H9 (cell line): ENCODE results near the gene PCED1A. TPM values are rescaled to one million over a fixed set of nuclear protein-coding genes. Genes with fewer than 3 reads are reported as not detected.

ENCODE experiments used
- DNase-seq: peaks from one replicate; pipeline ENCODE4 v3.0.0-alpha.2; 2017
- H2AFZ ChIP-seq: one replicate; pipeline ENCODE4 v1.6.1; 2013; ENCODE audit warnings: mild to moderate bottlenecking, low read length, control low read depth, moderate library complexity
- H2AK5ac ChIP-seq: 2 replicates; pipeline ENCODE4 v1.6.1; 2013; ENCODE audit warnings: low read length, control low read depth, mixed read lengths; ENCODE audit not compliant: insufficient read length
- H2BK120ac ChIP-seq: one replicate; pipeline ENCODE4 v1.6.1; 2013; ENCODE audit warnings: low read depth, mild to moderate bottlenecking, low read length, control low read depth, inconsistent platforms; ENCODE audit not compliant: poor library complexity, severe bottlenecking
- H2BK12ac ChIP-seq: 2 replicates; pipeline ENCODE4 v1.6.1; 2013; ENCODE audit warnings: low read length, control low read depth, mixed read lengths, low read depth; ENCODE audit not compliant: insufficient read length
- H2BK15ac ChIP-seq: 2 replicates; pipeline ENCODE4 v1.6.1; 2013; ENCODE audit warnings: low read depth, low read length, control low read depth
- H2BK20ac ChIP-seq: one replicate; pipeline ENCODE4 v1.6.1; 2013; ENCODE audit warnings: low read depth, mild to moderate bottlenecking, low read length, control low read depth, inconsistent platforms; ENCODE audit not compliant: poor library complexity, severe bottlenecking
- H2BK5ac ChIP-seq: 2 replicates; pipeline ENCODE4 v1.6.1; 2013; ENCODE audit warnings: low read length, control low read depth, mixed read lengths; ENCODE audit not compliant: insufficient read length
- H3K14ac ChIP-seq: 2 replicates; pipeline ENCODE4 v1.6.1; 2013; ENCODE audit warnings: low read length, control low read depth; ENCODE audit not compliant: insufficient read depth
- H3K18ac ChIP-seq: 2 replicates; pipeline ENCODE4 v1.6.1; 2013; ENCODE audit warnings: low read depth, mild to moderate bottlenecking, mixed read lengths, low read length, control low read depth; ENCODE audit not compliant: insufficient read length
- H3K23ac ChIP-seq: 2 replicates; pipeline ENCODE4 v1.6.1; 2013; ENCODE audit warnings: low read length, control low read depth, mixed read lengths, low read depth; ENCODE audit not compliant: insufficient read length
- H3K23me2 ChIP-seq: 2 replicates; pipeline ENCODE4 v1.6.1; 2013; ENCODE audit warnings: low read depth, mild to moderate bottlenecking, mixed read lengths, low read length, control low read depth; ENCODE audit not compliant: insufficient read length, poor library complexity, severe bottlenecking
- H3K27ac ChIP-seq: 2 replicates; pipeline ENCODE4 v1.5.1; 2013; ENCODE audit warnings: low read length, control low read depth, mixed read lengths, low read depth; ENCODE audit not compliant: insufficient read length
- H3K27me3 ChIP-seq: 2 replicates; pipeline ENCODE4 v1.6.1; 2013; ENCODE audit warnings: low read length, control low read depth, inconsistent platforms; ENCODE audit not compliant: insufficient read depth
- H3K4ac ChIP-seq: 2 replicates; pipeline ENCODE4 v1.6.1; 2013; ENCODE audit warnings: low read depth, mild to moderate bottlenecking, control low read depth, inconsistent platforms, low read length, moderate library complexity
- H3K4me1 ChIP-seq: 2 replicates; pipeline ENCODE4 v1.6.1; 2013; ENCODE audit warnings: low read length, control low read depth, inconsistent platforms; ENCODE audit not compliant: insufficient read depth
- H3K4me2 ChIP-seq: 2 replicates; pipeline ENCODE4 v1.6.1; 2013; ENCODE audit warnings: low read length, control low read depth, mixed read lengths; ENCODE audit not compliant: insufficient read length, insufficient read depth
- H3K56ac ChIP-seq: 2 replicates; pipeline ENCODE4 v1.6.1; 2013; ENCODE audit warnings: low read depth, mild to moderate bottlenecking, mixed read lengths, low read length, control low read depth; ENCODE audit not compliant: insufficient read length
- H3K79me1 ChIP-seq: 2 replicates; pipeline ENCODE4 v1.6.1; 2013; ENCODE audit warnings: low read depth, mild to moderate bottlenecking, moderate library complexity, low read length, control low read depth, inconsistent platforms; ENCODE audit not compliant: insufficient read depth, poor library complexity, severe bottlenecking
- H3K79me2 ChIP-seq: 2 replicates; pipeline ENCODE4 v1.6.1; 2013; ENCODE audit warnings: low read length, control low read depth, inconsistent platforms; ENCODE audit not compliant: insufficient read depth
- H3K9ac ChIP-seq: 2 replicates; pipeline ENCODE4 v1.6.1; 2013; ENCODE audit warnings: low read length, control low read depth, mixed read lengths; ENCODE audit not compliant: insufficient read length; ENCODE audit errors: extremely low read depth
- H3K9me3 ChIP-seq: one replicate; pipeline ENCODE4 v1.6.1; 2013; ENCODE audit warnings: low read depth, low read length, inconsistent platforms; ENCODE audit not compliant: control insufficient read depth
- H3T11ph ChIP-seq: one replicate; pipeline ENCODE4 v1.6.1; 2013; ENCODE audit warnings: mild to moderate bottlenecking, low read length, control low read depth, inconsistent platforms
- H4K20me1 ChIP-seq: one replicate; pipeline ENCODE4 v1.6.1; 2013; ENCODE audit not compliant: control insufficient read depth, insufficient read length, insufficient read depth
- H4K5ac ChIP-seq: 2 replicates; pipeline ENCODE4 v1.6.1; 2013; ENCODE audit warnings: low read depth, mild to moderate bottlenecking, mixed read lengths, low read length, control low read depth; ENCODE audit not compliant: insufficient read length
- H4K8ac ChIP-seq: replicated peaks from 2 replicates; pipeline ENCODE4 v1.6.1; 2013; ENCODE audit warnings: low read length, control low read depth, mixed read lengths, low read depth; ENCODE audit not compliant: insufficient read length
- H4K91ac ChIP-seq: 2 replicates; pipeline ENCODE4 v1.6.1; 2013; ENCODE audit warnings: low read depth, mild to moderate bottlenecking, moderate library complexity, mixed read lengths, low read length, control low read depth; ENCODE audit not compliant: insufficient read length
- H3K27ac Mint-ChIP-seq, 3 experiments: 2 replicates in 2 of 3; 3 replicates in 1 of 3; pipeline ENCODE4 v1.8.0; 2020 to 2021; ENCODE audit warnings: mixed read lengths in 3 of 3, mild to moderate bottlenecking in 1 of 3, moderate library complexity in 1 of 3
- H3K27me3 Mint-ChIP-seq: 2 replicates; pipeline ENCODE4 v1.8.0; 2021; ENCODE audit warnings: low read depth, mild to moderate bottlenecking, moderate library complexity, mixed read lengths
- H3K36me3 Mint-ChIP-seq, 3 experiments: 2 replicates in 2 of 3; 3 replicates in 1 of 3; pipeline ENCODE4 v1.8.0; 2020 to 2021; ENCODE audit warnings: low read depth in 3 of 3, mixed read lengths in 3 of 3; ENCODE audit not compliant: insufficient read depth in 1 of 3
- H3K4me1 Mint-ChIP-seq, 2 experiments: 2 replicates each; pipeline ENCODE4 v1.8.0; 2020; ENCODE audit warnings: mixed read lengths in 2 of 2
- H3K4me3 Mint-ChIP-seq, 2 experiments: 2 replicates in 1 of 2; 3 replicates in 1 of 2; pipeline ENCODE4 v1.8.0; 2020 to 2021; ENCODE audit warnings: mild to moderate bottlenecking in 2 of 2, mixed read lengths in 2 of 2, moderate library complexity in 1 of 2
- H3K9me3 Mint-ChIP-seq, 2 experiments: 2 replicates in 1 of 2; 3 replicates in 1 of 2; pipeline ENCODE4 v1.8.0; 2020; ENCODE audit warnings: mild to moderate bottlenecking in 2 of 2, mixed read lengths in 2 of 2, moderate library complexity in 1 of 2
- WGBS: extraction: QIAGEN DNeasy Blood & Tissue Kit; methylation state at CpG from one replicate; pipeline ENCODE4 v1.1.7; 2013; ENCODE audit warnings: missing lambda C conversion rate, low lambda C conversion rate, mixed read lengths; ENCODE audit not compliant: insufficient read length; ENCODE audit errors: extremely low coverage; 5-methylcytosine and 5-hydroxymethylcytosine counted together
- total RNA-seq: library from RNA; stranded (reverse); gene quantifications from 2 replicates; pipeline ENCODE4 v1.2.1, GENCODE V29; 2021
- TF ChIP-seq, protein P1 (sequence below): fragments of 200-600 bp; sonication (generic); conservative IDR thresholded peaks from 3 replicates; pipeline ENCODE4 v1.8.0; 2021; ENCODE audit warnings: antibody characterized with exemption, mild to moderate bottlenecking

PCED1A gene
- total RNA-seq, 1 experiment from 2014 or later, result 30.8 TPM

DNA sequence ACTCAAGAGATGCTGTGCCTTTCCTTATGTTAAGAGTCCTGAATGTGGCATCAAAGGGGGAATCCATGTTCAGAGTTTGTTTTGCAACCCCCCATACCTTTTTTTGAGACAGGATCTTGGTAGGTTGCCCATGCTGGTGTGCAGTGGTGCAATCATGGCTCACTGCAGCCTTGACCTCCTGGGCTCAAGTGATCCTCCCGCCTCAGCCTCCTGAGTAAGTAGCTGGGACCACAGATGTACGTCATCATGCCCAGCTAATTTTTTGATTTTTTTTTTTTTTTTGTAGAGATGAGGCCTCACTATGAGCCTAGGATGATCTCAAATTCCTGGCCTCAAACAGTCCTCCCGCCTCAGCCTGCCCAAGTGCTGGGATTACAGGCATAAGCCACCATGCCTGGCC is 49.3 kb upstream of the PCED1A start:
- H2AK5ac ChIP-seq, result no peak overlapping the region
- no peaks in the 10 kb centered on the region for H4K20me1 ChIP-seq
- no CpG with 5 or more reads among the region's 3 CpGs for WGBS

More for the DNA sequence above, 49.3 kb upstream of the PCED1A start:
- no peak overlapping the region for H4K8ac ChIP-seq
- no peak overlapping the region for H4K91ac ChIP-seq
- H3K9me3 ChIP-seq, result no peaks in the 10 kb centered on the region
- H2BK12ac ChIP-seq, result no peak overlapping the region
- H3K4me1 ChIP-seq, result no peaks in the 10 kb centered on the region
- TF ChIP-seq, protein P1, sequence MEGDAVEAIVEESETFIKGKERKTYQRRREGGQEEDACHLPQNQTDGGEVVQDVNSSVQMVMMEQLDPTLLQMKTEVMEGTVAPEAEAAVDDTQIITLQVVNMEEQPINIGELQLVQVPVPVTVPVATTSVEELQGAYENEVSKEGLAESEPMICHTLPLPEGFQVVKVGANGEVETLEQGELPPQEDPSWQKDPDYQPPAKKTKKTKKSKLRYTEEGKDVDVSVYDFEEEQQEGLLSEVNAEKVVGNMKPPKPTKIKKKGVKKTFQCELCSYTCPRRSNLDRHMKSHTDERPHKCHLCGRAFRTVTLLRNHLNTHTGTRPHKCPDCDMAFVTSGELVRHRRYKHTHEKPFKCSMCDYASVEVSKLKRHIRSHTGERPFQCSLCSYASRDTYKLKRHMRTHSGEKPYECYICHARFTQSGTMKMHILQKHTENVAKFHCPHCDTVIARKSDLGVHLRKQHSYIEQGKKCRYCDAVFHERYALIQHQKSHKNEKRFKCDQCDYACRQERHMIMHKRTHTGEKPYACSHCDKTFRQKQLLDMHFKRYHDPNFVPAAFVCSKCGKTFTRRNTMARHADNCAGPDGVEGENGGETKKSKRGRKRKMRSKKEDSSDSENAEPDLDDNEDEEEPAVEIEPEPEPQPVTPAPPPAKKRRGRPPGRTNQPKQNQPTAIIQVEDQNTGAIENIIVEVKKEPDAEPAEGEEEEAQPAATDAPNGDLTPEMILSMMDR, result no peak
- H3K4ac ChIP-seq, result no peak overlapping the region
- no peaks in the 10 kb centered on the region for H3K27me3 ChIP-seq
- H3K14ac ChIP-seq, result no peak overlapping the region
- H3K23me2 ChIP-seq, result no peaks in the 10 kb centered on the region
- no peak overlapping the region for H2BK5ac ChIP-seq
- H3K4me1 Mint-ChIP-seq, result no peaks in the 10 kb centered on the region
- peaks cover 14% of the 10 kb centered on the region for H3K79me1 ChIP-seq
- no peak overlapping the region for H3K18ac ChIP-seq
- peaks cover 0 to 4% (median 0%) of the 10 kb centered on the region in 3 experiments; a peak in 2 of 7 replicates for H3K36me3 Mint-ChIP-seq
- no peak overlapping the region for H3K56ac ChIP-seq
- H4K5ac ChIP-seq, result no peak overlapping the region
- no peak overlapping the region for H3K4me3 Mint-ChIP-seq
- H3K27ac ChIP-seq, result no peak overlapping the region
- no peak overlapping the region for H2BK15ac ChIP-seq
- no peaks in the 10 kb centered on the region for H3K27me3 Mint-ChIP-seq
- no peak overlapping the region for H2BK20ac ChIP-seq
- no peak overlapping the region for H3K23ac ChIP-seq
- no peak for DNase-seq
- H3K9ac ChIP-seq, result no peak overlapping the region
- no peak overlapping the region for H3K4me2 ChIP-seq
- no peak overlapping the region for H3T11ph ChIP-seq
- H2AFZ ChIP-seq, result no peak overlapping the region
- H2BK120ac ChIP-seq, result no peak overlapping the region
- no peak overlapping the region for H3K27ac Mint-ChIP-seq
- no peaks in the 10 kb centered on the region for H3K9me3 Mint-ChIP-seq
- peaks cover 20% of the 10 kb centered on the region for H3K79me2 ChIP-seq
